NCI-H345 (cell line): ENCODE data around the gene SMURF1.

Experiments used
- DNase-seq: peaks from one replicate; lab custom pipeline; 2025; lab: John Stamatoyannopoulos, UW

SMURF1 gene

DNA sequence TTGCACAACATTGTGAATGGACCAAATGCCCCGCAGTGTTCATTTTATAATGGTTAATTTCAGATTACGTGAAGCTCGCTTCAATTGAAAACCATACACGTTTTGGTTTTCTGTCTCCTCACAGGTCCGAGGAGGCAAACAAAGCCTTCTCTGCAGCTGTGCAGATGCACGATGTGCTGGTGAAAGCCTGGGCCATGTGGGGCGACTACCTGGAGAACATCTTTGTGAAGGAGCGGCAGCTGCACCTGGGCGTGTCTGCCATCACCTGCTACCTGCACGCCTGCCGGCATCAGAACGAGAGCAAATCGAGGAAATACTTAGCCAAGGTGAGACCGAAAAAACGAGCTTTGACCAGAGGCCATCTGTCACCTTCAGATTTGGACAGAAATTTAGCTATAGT, 155.3 kb downstream of the SMURF1 start:
- DNase-seq, result no peak

DNA sequence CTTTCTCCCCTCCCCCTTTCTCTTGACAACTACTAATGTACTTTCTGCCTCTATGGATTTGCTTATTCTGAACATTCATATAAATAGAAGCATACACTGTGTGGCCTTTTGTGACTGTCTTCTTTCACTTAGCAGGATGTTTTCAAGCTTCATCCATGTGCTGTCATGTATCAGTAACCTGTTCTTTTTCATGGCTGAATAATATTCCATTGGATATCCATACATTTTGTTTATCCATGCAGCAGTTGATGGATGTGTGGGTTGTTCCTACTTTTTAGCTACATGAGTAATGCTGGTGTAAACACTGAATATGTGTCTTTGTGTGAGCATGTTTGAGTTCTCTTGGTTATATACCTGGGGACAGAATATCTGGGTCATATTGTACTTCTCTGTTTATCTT, 158.0 kb downstream of the SMURF1 start:
- no peak for DNase-seq

DNA sequence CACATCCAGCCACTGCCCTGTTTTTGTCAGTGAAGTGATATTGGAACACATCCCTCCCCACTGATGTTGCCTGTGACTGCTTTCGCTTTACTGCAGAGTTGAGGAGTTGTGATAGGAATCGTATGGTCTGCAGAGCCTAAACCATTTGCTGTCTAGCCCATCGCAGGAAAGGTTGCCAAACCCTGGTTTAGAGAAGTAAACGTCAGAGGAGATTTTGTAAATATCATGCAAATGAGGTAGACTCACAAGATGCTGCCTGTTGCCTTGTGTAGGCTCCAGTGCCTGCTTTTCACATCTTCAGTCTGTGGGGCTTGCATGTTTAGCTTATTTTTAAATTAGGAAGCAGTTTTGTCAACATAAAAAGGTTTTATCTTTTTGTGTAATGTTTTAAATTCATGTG, 158.5 kb downstream of the SMURF1 start:
- DNase-seq, result no peak

DNA sequence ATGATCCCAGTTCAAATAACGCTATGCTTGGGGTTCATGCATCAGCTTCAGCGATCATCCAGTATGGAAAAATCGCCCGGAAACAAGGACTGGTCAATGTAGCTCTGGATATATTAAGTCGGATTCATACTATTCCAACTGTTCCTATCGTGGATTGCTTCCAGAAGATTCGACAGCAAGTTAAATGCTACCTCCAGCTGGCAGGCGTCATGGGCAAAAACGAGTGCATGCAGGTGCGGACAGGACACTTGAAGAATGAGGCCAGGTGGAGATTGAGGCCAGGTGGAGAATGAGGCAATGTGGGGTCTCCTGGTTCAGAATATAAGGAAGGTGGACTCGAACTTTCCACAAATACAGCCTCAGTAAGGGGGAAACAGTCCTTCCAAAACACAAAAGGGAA, 159.8 kb downstream of the SMURF1 start:
- DNase-seq, result no peak

DNA sequence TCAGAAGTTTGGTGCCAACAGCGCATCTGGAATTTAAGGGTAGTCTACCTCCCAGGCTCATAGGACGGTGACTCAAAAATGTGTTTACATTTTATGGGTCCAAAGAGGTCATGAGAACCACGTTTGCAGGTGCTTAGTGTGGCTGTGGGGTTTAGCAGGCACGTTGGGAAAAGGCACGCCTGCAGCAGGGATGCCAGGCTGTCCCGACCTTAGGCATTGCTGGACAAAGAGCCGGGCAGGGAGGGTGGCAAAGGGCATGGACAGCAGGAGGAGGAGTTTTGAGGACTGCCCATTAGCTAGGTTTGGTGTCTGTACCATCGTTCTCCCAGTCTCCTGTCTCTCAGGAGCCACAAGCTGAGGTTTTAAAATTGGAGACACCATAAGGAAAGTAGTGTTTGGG, 161.2 kb downstream of the SMURF1 start:
- DNase-seq, result no peak

DNA sequence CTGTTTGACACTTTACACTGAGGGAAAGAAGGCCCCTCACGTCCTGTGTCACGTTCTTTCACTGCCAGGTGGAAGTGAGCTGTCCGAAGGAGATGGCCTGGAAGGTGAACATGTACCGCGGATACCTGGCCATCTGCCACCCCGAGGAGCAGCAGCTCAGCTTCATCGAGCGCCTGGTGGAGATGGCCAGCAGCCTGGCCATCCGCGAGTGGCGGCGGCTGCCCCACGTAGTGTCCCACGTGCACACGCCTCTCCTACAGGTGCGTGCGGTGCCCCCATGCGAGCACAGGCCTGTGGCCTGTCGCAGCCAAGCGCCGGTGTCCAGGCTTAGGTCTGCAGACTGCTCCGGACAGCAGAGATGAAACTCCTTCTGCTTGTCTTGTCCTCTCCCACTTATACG, 162.2 kb downstream of the SMURF1 start:
- no peak for DNase-seq

DNA sequence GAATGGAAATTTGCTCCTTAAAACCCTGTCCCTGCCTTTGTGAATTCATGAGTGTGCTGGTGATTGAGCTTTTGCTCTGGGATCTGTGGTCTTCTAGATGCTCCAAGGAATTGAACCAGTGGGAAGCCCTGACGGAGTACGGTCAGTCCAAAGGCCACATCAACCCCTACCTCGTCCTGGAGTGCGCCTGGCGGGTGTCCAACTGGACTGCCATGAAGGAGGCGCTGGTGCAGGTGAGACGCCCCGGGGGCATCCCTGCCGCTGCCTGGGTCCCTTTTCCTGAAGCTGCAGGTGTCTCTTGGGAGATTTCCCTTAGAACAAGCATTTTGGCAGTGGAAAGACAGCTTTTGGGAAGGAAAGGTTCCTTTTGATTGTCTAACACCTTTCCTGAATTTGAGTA, 165.2 kb downstream of the SMURF1 start:
- no peak for DNase-seq
